SH-SY5Y (cell line): ENCODE results near the gene DNAJC21.

Source experiments
- GATA2 ChIP-seq: IDR thresholded peaks from 2 replicates; pipeline ENCODE4 v1.6.1; 2011; ENCODE audit warnings: mild to moderate bottlenecking, low read depth, low read length
- GATA3 ChIP-seq: IDR thresholded peaks from 2 replicates; pipeline ENCODE4 v1.6.1; 2011; ENCODE audit warnings: low read depth, mild to moderate bottlenecking, low read length, moderate library complexity

- TF ChIP-seq GATA3 (no peak), GATA2 (no peak)
These were observed 38.2 kb downstream of the DNAJC21 start for GRCh38 chr5:34967540-34967939.
